Smooth muscle cell (in vitro differentiated cells): ENCODE measurements around the gene MUCL3. TPM values are rescaled to one million over a fixed set of nuclear protein-coding genes. Genes with fewer than 3 reads are reported as not detected.
"Not testable (repeated sequence)": the region's sequence is repeated elsewhere in the genome, so short reads cannot be mapped to it uniquely, and the experiment has no call there.

Experiments
- DNase-seq: peaks from one replicate; lab custom pipeline; 2025; ENCODE audit not compliant: unreplicated experiment; lab: John Stamatoyannopoulos, UW
- H2AFZ ChIP-seq: fragments of 200-600 bp; sonication (generic); 2 replicates; pipeline ENCODE4 v1.6.0; 2016; ENCODE audit warnings: antibody characterized with exemption, low read depth, mild to moderate bottlenecking
- H3F3A ChIP-seq: fragments of 200-600 bp; sonication (generic); 2 replicates; pipeline ENCODE4 v1.6.0; 2017; ENCODE audit warnings: antibody characterized with exemption, low read depth
- H3K27ac ChIP-seq: fragments of 200-600 bp; sonication (generic); 2 replicates; pipeline ENCODE4 v1.5.1; 2016; ENCODE audit warnings: low read depth, mild to moderate bottlenecking
- H3K27me3 ChIP-seq: fragments of 200-600 bp; sonication (generic); 2 replicates; pipeline ENCODE4 v1.6.1; 2016; ENCODE audit warnings: low read depth, mild to moderate bottlenecking
- H3K36me3 ChIP-seq: fragments of 200-600 bp; sonication (generic); 2 replicates; pipeline ENCODE4 v1.5.1; 2016; ENCODE audit warnings: low read depth
- H3K4me1 ChIP-seq: fragments of 200-600 bp; sonication (generic); 2 replicates; pipeline ENCODE4 v1.5.1; 2016; ENCODE audit warnings: low read depth
- H3K4me2 ChIP-seq: fragments of 200-600 bp; sonication (generic); 2 replicates; pipeline ENCODE4 v1.6.0; 2016; ENCODE audit warnings: mild to moderate bottlenecking
- H3K4me3 ChIP-seq: fragments of 200-600 bp; sonication (generic); 2 replicates; pipeline ENCODE4 v1.5.1; 2016; ENCODE audit warnings: mild to moderate bottlenecking
- H3K79me2 ChIP-seq: fragments of 200-600 bp; sonication (generic); 2 replicates; pipeline ENCODE4 v1.6.0; 2016; ENCODE audit warnings: low read depth, mild to moderate bottlenecking
- H3K9ac ChIP-seq: fragments of 200-600 bp; sonication (generic); 2 replicates; pipeline ENCODE4 v1.6.0; 2016; ENCODE audit warnings: low read depth
- H3K9me3 ChIP-seq: fragments of 200-600 bp; sonication (generic); replicated peaks from 2 replicates; pipeline ENCODE4 v1.5.1; 2016; ENCODE audit warnings: low read depth
- H4K20me1 ChIP-seq: fragments of 200-600 bp; sonication (generic); 2 replicates; pipeline ENCODE4 v1.6.0; 2016; ENCODE audit warnings: low read depth
- WGBS: methylation state at CpG from one replicate; pipeline ENCODE4 v1.1.7; 2016; ENCODE audit warnings: low lambda C conversion rate; 5-methylcytosine and 5-hydroxymethylcytosine counted together
- polyA plus RNA-seq: library from polyadenylated mRNA; unstranded; fragments of >200 nt; fragmentation: Nextera tagmentation; extraction: Ambion mirVana; gene quantifications from 2 replicates; pipeline ENCODE4 v1.2.1, GENCODE V29; 2016
- small RNA-seq: library from RNA; depleted of rRNA; stranded (forward); fragments of <200 nt; gene quantifications from one replicate; pipeline ENCODE3, GENCODE V24; 2014
- total RNA-seq: library from RNA; depleted of rRNA; stranded (reverse); fragments of >200 nt; gene quantifications from 2 replicates; pipeline ENCODE4 v1.2.3, GENCODE V29; 2014
- TF ChIP-seq, protein P1 (sequence below): fragments of 200-600 bp; sonication (generic); IDR thresholded peaks from 2 replicates; pipeline ENCODE4 v1.5.1; 2017; ENCODE audit warnings: borderline replicate concordance, mild to moderate bottlenecking, antibody characterized with exemption; ENCODE audit not compliant: insufficient read depth, poor library complexity, severe bottlenecking

MUCL3 gene
- total and polyA plus RNA-seq, 2 experiments from 2014 or later, result 0.31 TPM; not detected in 1

- H3K36me3 ChIP-seq, result no peaks in the 10 kb centered on the region
- H4K20me1 ChIP-seq, result no peaks in the 10 kb centered on the region
- no peak overlapping the region for H2AFZ ChIP-seq
- TF ChIP-seq, protein P1, sequence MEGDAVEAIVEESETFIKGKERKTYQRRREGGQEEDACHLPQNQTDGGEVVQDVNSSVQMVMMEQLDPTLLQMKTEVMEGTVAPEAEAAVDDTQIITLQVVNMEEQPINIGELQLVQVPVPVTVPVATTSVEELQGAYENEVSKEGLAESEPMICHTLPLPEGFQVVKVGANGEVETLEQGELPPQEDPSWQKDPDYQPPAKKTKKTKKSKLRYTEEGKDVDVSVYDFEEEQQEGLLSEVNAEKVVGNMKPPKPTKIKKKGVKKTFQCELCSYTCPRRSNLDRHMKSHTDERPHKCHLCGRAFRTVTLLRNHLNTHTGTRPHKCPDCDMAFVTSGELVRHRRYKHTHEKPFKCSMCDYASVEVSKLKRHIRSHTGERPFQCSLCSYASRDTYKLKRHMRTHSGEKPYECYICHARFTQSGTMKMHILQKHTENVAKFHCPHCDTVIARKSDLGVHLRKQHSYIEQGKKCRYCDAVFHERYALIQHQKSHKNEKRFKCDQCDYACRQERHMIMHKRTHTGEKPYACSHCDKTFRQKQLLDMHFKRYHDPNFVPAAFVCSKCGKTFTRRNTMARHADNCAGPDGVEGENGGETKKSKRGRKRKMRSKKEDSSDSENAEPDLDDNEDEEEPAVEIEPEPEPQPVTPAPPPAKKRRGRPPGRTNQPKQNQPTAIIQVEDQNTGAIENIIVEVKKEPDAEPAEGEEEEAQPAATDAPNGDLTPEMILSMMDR, result no peak
- no peak for DNase-seq
- H3K4me3 ChIP-seq, result no peak overlapping the region
- no peak overlapping the region for H3K4me2 ChIP-seq
- no peaks in the 10 kb centered on the region for H3K79me2 ChIP-seq
- no peaks in the 10 kb centered on the region for H3K4me1 ChIP-seq
- no peaks in the 10 kb centered on the region for H3K9me3 ChIP-seq
- no peak overlapping the region for H3K9ac ChIP-seq
- WGBS, result 75% methylated on average over 5 of the region's 5 CpGs
- no peaks in the 10 kb centered on the region for H3F3A ChIP-seq
- H3K27me3 ChIP-seq, result no peaks in the 10 kb centered on the region
- no peak overlapping the region for H3K27ac ChIP-seq
Measured at GRCh38 chr6:30998785-30999184, 58.0 kb downstream of the MUCL3 start.

DNA sequence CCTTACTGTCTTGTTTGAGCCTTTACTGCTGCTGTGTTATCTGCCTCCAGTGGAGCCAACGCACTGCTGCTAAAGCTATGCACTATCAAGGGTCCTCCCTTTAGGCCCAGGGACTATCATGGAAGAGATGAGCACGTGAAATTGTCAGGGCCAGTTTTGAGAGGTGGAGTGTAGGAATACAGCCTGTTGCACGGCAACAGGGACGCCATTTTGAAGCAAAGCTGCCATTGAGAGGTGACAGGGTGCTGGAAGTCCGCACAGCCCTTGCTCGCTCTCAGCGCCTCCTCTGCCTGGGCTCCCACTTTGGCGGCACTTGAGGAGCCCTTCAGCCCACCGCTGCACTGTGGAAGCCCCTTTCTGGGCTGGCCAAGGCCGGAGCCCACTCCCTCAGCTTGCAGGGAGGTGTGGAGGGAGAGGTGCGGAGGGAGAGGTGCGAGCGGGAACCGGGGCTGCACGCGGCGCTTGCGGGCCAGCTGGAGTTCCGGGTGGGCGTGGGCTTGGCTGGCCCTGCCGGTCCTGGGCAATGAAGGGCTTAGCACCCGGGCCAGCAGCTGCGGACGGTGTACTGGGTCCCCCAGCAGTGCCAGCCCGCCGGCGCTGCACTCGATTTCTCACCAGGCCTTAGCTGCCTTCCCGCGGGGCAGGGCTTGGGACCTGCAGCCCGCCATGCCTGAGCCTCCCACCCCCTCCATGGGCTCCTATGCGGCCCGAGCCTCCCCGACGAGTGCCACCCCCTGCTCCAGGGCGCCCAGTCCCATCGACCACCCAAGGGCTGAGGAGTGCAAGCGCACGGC lies 59.5 kb downstream of the MUCL3 start:
- not testable (repeated sequence) for H2AFZ ChIP-seq, H3K27ac ChIP-seq, H3K27me3 ChIP-seq, H3K79me2 ChIP-seq, H3K9ac ChIP-seq, H3F3A ChIP-seq, H3K4me3 ChIP-seq, H3K4me2 ChIP-seq, DNase-seq, H3K9me3 ChIP-seq, H3K4me1 ChIP-seq, H4K20me1 ChIP-seq, H3K36me3 ChIP-seq
- WGBS, result 88% methylated on average over 22 of the region's 39 CpGs

DNA sequence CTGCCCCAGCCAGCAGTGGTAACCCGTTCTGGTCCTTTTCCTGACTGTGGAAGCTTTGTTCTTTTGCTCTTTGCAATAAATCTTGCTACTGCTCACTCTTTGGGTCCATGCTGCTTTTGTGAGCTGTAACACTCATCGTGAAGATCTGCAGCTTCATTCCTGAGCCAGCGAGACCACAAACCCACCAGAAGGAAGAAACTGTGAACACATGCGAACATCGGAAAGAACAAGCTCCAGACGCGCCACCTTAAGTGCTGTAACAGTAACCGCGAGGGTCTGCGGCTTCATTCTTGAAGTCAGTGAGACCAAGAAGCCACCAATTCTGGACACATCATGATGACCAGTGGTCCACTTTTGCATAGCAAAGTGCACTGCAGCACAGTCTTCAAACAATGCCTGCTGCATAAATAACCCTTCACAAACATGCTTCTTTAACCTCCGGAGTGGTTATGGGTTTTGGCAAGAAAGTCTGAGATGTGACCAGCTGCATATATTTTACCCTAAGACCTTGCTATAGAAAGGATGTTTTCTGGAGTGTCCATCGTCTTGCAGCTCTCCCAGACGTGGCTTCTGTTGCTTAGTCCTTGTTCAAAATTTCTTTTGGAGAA lies 60.6 kb downstream of the MUCL3 start:
- no peaks in the 10 kb centered on the region for H3K36me3 ChIP-seq
- WGBS, result 76% methylated on average over 13 of the region's 13 CpGs
- no peak overlapping the region for H3K9ac ChIP-seq
- no peak overlapping the region for H3K4me2 ChIP-seq
- H3F3A ChIP-seq, result no peaks in the 10 kb centered on the region
- no peak overlapping the region for H2AFZ ChIP-seq
- H4K20me1 ChIP-seq, result no peaks in the 10 kb centered on the region
- TF ChIP-seq, protein P1, result no peak
- H3K79me2 ChIP-seq, result no peaks in the 10 kb centered on the region
- H3K27me3 ChIP-seq, result no peaks in the 10 kb centered on the region
- no peak for DNase-seq
- no peaks in the 10 kb centered on the region for H3K4me1 ChIP-seq
- no peak overlapping the region for H3K27ac ChIP-seq
- no peak overlapping the region for H3K4me3 ChIP-seq
- no peaks in the 10 kb centered on the region for H3K9me3 ChIP-seq

GRCh38 chr6:31002471-31002870 lies 61.7 kb downstream of the MUCL3 start:
- no peaks in the 10 kb centered on the region for H4K20me1 ChIP-seq
- no peak overlapping the region for H3K27ac ChIP-seq
- H3K4me1 ChIP-seq, result no peaks in the 10 kb centered on the region
- no peaks in the 10 kb centered on the region for H3K9me3 ChIP-seq
- TF ChIP-seq, protein P1, result no peak
- no peak overlapping the region for H3K4me2 ChIP-seq
- no peaks in the 10 kb centered on the region for H3K27me3 ChIP-seq
- no peak overlapping the region for H3K9ac ChIP-seq
- no peaks in the 10 kb centered on the region for H3K36me3 ChIP-seq
- no peak for DNase-seq
- 51% methylated on average over 2 of the region's 2 CpGs for WGBS
- H2AFZ ChIP-seq, result no peak overlapping the region
- H3K4me3 ChIP-seq, result no peak overlapping the region
- H3F3A ChIP-seq, result peaks cover 4% of the 10 kb centered on the region
- H3K79me2 ChIP-seq, result no peaks in the 10 kb centered on the region

Small RNAs within 50 kb of the gene (small RNA-seq; reads per million reads assigned to genes)
- not detected for gene RF00019

Other genes with a start within 250 kb of the MUCL3 start
- 14.6 and 25.8 TPM in 2 replicates for gene NRM, start 250.0 kb upstream of the MUCL3 start, total RNA-seq
- gene NRM, start 250.0 kb upstream of the MUCL3 start, polyA plus RNA-seq, result 28.5 and 31.8 TPM in 2 replicates
- gene MDC1, start 223.7 kb upstream of the MUCL3 start, total RNA-seq, result 6.9 and 7.0 TPM in 2 replicates
- 17.1 and 19.0 TPM in 2 replicates for gene MDC1, start 223.7 kb upstream of the MUCL3 start, polyA plus RNA-seq
- 1,002 and 1,039 TPM in 2 replicates for gene TUBB, start 220.6 kb upstream of the MUCL3 start, total RNA-seq
- gene TUBB, start 220.6 kb upstream of the MUCL3 start, polyA plus RNA-seq, result 855 and 1,009 TPM in 2 replicates
- 79.8 and 87.6 TPM in 2 replicates for gene FLOT1, start 198.3 kb upstream of the MUCL3 start, total RNA-seq
- gene FLOT1, start 198.3 kb upstream of the MUCL3 start, polyA plus RNA-seq, result 117 and 146 TPM in 2 replicates
- gene IER3, start 196.4 kb upstream of the MUCL3 start, total RNA-seq, result 732 and 736 TPM in 2 replicates
- 708 and 811 TPM in 2 replicates for gene IER3, start 196.4 kb upstream of the MUCL3 start, polyA plus RNA-seq
- gene DDR1, start 56.5 kb upstream of the MUCL3 start, total RNA-seq, result 30.7 and 82.6 TPM in 2 replicates
- 23.8 and 77.3 TPM in 2 replicates for gene DDR1, start 56.5 kb upstream of the MUCL3 start, polyA plus RNA-seq
- 15.6 and 24.8 TPM in 2 replicates for gene GTF2H4, start 32.8 kb upstream of the MUCL3 start, total RNA-seq
- gene GTF2H4, start 32.8 kb upstream of the MUCL3 start, polyA plus RNA-seq, result 7.2 and 9.5 TPM in 2 replicates
- gene VARS2, start 26.7 kb upstream of the MUCL3 start, total RNA-seq, result 15.1 and 18.4 TPM in 2 replicates
- gene VARS2, start 26.7 kb upstream of the MUCL3 start, polyA plus RNA-seq, result 15.4 and 19.6 TPM in 2 replicates
- not detected in 2 replicates for gene SFTA2, start 8.8 kb upstream of the MUCL3 start, total RNA-seq
- gene SFTA2, start 8.8 kb upstream of the MUCL3 start, polyA plus RNA-seq, result not detected in 2 replicates
- not detected in 2 replicates for gene MUC21, start 42.7 kb downstream of the MUCL3 start, total RNA-seq
- not detected in 2 replicates for gene MUC21, start 42.7 kb downstream of the MUCL3 start, polyA plus RNA-seq
- not detected in 2 replicates for gene MUC22, start 69.5 kb downstream of the MUCL3 start, total RNA-seq
- not detected in 2 replicates for gene MUC22, start 69.5 kb downstream of the MUCL3 start, polyA plus RNA-seq
- 0.63 and 0.94 TPM in 2 replicates for gene C6orf15, start 171.6 kb downstream of the MUCL3 start, total RNA-seq
- gene C6orf15, start 171.6 kb downstream of the MUCL3 start, polyA plus RNA-seq, result 0.52 and 1.5 TPM in 2 replicates
- 2.6 and 6.5 TPM in 2 replicates for gene PSORS1C1, start 173.8 kb downstream of the MUCL3 start, total RNA-seq
- gene PSORS1C1, start 173.8 kb downstream of the MUCL3 start, polyA plus RNA-seq, result 1.6 and 2.1 TPM in 2 replicates
- gene CDSN, start 179.5 kb downstream of the MUCL3 start, total RNA-seq, result 1.4 and 11.6 TPM in 2 replicates
- gene CDSN, start 179.5 kb downstream of the MUCL3 start, polyA plus RNA-seq, result 1.2 TPM in 1 of 2 replicates, not detected in the other
- gene PSORS1C2, start 198.1 kb downstream of the MUCL3 start, total RNA-seq, result 0.49 and 0.90 TPM in 2 replicates
- 0.97 and 1.1 TPM in 2 replicates for gene PSORS1C2, start 198.1 kb downstream of the MUCL3 start, polyA plus RNA-seq
- gene CCHCR1, start 216.8 kb downstream of the MUCL3 start, total RNA-seq, result 4.9 and 8.2 TPM in 2 replicates
- gene CCHCR1, start 216.8 kb downstream of the MUCL3 start, polyA plus RNA-seq, result 15.0 and 25.4 TPM in 2 replicates
- 4.5 and 7.8 TPM in 2 replicates for gene TCF19, start 217.6 kb downstream of the MUCL3 start, total RNA-seq
- gene TCF19, start 217.6 kb downstream of the MUCL3 start, polyA plus RNA-seq, result 5.4 and 10.5 TPM in 2 replicates
- gene POU5F1, start 229.7 kb downstream of the MUCL3 start, total RNA-seq, result not detected in 2 replicates
- gene POU5F1, start 229.7 kb downstream of the MUCL3 start, polyA plus RNA-seq, result 0.25 TPM in 1 of 2 replicates, not detected in the other